ENCODE results near the gene MAK.

The MAK gene

DNA sequence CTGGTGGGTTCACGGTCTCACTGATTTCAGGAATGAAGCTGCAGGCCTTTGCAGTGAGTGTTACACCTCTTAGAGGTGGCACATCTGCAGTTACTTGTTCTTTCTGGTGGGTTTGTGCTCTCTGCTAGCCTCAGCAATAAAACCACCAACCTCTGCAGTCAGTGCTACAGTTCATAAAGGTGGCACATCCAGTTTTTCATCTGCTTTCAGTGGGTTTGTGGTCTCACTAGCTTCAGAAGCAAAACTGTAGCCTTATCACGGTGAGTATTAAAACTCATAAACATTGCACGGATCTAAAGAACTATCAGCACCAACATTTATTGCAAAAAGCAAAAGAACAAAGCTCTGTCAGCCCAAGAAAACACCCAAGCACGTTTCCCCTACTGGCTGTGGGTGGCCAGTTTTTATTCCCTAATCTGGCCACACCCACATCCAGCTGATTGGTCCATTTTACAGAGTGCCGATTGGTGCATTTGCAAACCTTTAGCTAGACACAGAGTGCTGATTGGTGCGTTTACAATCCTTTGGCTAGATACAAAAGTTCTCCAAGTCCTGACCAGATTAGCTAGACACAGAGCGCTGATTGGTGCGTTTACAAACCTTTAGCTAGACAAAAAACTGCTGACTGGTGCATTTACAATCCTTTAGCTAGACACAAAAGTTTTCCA lies 118.9 kb downstream of the MAK start:
- TF ChIP-seq POLR2AphosphoS5 (IDR thresholded peaks at IDR 0.05; ENCODE audit: low read depth, low read length) (no peak), SIN3A (IDR thresholded peaks at IDR 0.05; ENCODE audit: borderline replicate concordance, insufficient read depth, low read length) (no peak), TAF1 (IDR thresholded peaks at IDR 0.05; ENCODE audit: borderline replicate concordance, insufficient read depth, low read length) (no peak), FOXP2 (optimal IDR thresholded peaks at IDR 0.05; ENCODE audit: borderline replicate concordance, extremely low read depth, extremely low read length, insufficient read depth) (no peak)
- TF ChIP-seq, protein P1, sequence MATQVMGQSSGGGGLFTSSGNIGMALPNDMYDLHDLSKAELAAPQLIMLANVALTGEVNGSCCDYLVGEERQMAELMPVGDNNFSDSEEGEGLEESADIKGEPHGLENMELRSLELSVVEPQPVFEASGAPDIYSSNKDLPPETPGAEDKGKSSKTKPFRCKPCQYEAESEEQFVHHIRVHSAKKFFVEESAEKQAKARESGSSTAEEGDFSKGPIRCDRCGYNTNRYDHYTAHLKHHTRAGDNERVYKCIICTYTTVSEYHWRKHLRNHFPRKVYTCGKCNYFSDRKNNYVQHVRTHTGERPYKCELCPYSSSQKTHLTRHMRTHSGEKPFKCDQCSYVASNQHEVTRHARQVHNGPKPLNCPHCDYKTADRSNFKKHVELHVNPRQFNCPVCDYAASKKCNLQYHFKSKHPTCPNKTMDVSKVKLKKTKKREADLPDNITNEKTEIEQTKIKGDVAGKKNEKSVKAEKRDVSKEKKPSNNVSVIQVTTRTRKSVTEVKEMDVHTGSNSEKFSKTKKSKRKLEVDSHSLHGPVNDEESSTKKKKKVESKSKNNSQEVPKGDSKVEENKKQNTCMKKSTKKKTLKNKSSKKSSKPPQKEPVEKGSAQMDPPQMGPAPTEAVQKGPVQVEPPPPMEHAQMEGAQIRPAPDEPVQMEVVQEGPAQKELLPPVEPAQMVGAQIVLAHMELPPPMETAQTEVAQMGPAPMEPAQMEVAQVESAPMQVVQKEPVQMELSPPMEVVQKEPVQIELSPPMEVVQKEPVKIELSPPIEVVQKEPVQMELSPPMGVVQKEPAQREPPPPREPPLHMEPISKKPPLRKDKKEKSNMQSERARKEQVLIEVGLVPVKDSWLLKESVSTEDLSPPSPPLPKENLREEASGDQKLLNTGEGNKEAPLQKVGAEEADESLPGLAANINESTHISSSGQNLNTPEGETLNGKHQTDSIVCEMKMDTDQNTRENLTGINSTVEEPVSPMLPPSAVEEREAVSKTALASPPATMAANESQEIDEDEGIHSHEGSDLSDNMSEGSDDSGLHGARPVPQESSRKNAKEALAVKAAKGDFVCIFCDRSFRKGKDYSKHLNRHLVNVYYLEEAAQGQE (IDR thresholded peaks at IDR 0.05; ENCODE audit: insufficient read depth in 1 of 2, low read depth in 2 of 2, low read length in 2 of 2): no peak

DNA sequence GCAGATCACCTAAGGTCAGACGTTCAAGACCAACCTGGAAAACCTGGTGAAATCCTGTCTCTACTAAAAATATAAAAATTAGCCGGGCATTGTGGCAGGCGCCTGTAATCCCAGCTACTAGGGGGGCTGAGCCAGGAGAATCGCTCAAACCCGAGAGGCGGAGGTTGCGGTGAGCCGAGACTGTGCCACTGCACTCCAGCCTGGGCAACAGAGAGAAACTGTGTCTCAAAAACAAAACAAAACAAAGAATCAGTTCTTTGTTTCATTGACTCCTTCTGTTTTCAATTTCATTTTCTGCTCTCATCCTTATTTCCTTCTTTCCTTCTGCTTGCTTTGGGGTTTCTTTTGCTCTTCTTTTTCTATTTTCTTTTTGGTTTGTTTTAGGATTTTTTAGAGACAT lies 124.4 kb downstream of the MAK start:
- TF ChIP-seq, protein P1 (IDR thresholded peaks at IDR 0.05; ENCODE audit: insufficient read depth in 1 of 2, low read depth in 2 of 2, low read length in 2 of 2): no peak
- TF ChIP-seq POLR2AphosphoS5 (IDR thresholded peaks at IDR 0.05; ENCODE audit: low read depth, low read length): no peak
- no peak for TF ChIP-seq FOXP2 (optimal IDR thresholded peaks at IDR 0.05; ENCODE audit: borderline replicate concordance, extremely low read depth, extremely low read length, insufficient read depth)

All from PFSK-1 (cell line).